OCI-LY3 (cell line): Measurements from ENCODE around the gene HS6ST2.

Source experiments
- CTCF ChIP-seq: fragments of 200-600, 300-600 bp; sonication (generic); IDR thresholded peaks from 2 replicates; pipeline ENCODE4 v1.5.1; 2014; ENCODE audit warnings: antibody characterized with exemption, low read length, low read depth
- EZH2phosphoT487 ChIP-seq: fragments of 200-600 bp; shearing (Covaris generic); IDR thresholded peaks from 2 replicates; pipeline ENCODE4 v1.6.1; 2018; ENCODE audit warnings: antibody characterized with exemption, mixed run types, low read depth

- TF ChIP-seq CTCF (no peak), EZH2phosphoT487 (no peak)
These were observed 381.5 kb downstream of the HS6ST2 start for GRCh38 chrX:132576939-132577338.
